ENCODE data around the gene UNC119B.

Gene UNC119B

GRCh38 chr12:120739031-120739762 is 28.9 kb downstream of the UNC119B start:
- no peak for DNase-seq (ENCODE audit: low read depth in 4 of 4, low spot score in 1 of 4)

GRCh38 chr12:120739821-120740613 is 29.8 kb downstream of the UNC119B start:
- DNase-seq (ENCODE audit: low read depth in 4 of 4, low spot score in 1 of 4), result no peak

GRCh38 chr12:120740871-120741270 is 30.6 kb downstream of the UNC119B start:
- no peak for DNase-seq (ENCODE audit: low read depth in 4 of 4, low spot score in 1 of 4)

DNA sequence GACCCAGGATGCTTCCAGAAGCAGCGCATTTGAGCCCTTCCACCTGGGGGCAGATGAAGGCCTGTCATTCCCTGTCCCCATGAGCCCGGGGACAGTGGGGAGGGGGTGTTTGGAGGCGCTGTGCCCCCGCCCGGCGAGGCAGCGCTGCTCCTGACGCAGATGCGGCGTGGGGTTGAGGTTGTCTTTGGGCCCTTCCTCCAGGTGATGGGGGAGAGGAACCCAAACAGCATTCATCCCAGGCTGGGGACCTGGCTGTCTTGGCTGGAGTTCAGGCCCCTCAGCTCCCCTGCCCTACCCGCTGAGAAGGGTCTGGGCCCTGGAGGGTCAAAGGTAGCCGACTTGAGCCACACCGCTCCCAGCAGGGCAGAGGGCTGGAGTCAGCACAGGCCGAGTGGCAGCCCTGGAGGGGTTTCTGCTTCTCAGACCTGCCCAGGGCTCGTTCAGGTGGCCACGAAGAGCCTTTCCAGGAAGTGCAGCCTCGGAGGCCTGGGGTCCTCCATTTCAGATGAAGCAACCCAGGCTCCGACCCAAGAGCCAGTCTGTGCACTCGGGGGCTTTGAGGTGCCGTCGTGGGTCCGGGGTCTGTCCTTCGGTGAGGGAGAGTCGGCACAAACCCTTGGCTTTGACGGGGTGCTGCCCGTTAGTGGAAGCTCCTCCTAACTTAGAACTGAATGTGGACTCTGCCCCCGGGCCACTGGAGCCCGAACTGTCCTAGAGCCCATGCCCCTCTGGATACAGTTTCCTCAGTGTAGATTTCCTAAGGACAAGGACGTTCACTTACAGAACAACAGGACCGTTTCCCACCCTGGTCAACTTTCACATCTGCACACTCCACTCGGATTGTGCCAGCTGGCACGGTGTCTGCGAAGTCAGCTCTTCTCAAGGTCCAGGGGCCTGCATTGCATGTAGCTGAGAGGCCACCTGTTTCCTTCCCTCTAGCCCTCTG is 31.5 kb downstream of the UNC119B start:
- no peak for DNase-seq (ENCODE audit: low read depth in 4 of 4, low spot score in 1 of 4)

DNA sequence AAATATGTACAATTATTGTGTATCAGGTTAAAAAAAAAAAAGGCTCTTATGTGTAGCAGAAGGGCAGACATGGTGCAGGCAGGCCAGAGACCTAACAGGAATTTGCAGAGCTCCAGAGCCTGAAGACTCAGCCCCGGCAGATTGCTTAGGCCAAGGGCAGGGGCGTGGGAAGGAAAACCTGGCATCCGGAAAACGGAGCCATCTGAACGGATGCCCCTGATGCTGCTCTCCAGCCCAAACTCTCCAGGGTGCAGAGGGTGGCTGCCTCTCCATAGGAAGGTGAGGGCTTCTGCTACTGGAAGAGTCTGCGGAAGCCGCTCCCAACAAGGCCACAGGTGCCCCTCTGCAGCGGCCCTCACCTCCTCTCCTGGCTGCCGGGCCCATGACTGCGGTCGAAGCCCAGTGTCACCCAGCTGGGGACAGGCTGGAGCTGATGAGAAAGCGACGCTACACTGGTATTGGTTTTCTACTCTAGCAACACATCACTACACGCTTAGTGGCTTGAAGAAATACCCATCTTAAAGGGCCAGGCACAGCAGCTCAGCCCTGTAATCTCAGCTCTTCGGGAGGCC is 34.8 kb downstream of the UNC119B start:
- no peak for DNase-seq (ENCODE audit: low read depth in 4 of 4, low spot score in 1 of 4)

DNA sequence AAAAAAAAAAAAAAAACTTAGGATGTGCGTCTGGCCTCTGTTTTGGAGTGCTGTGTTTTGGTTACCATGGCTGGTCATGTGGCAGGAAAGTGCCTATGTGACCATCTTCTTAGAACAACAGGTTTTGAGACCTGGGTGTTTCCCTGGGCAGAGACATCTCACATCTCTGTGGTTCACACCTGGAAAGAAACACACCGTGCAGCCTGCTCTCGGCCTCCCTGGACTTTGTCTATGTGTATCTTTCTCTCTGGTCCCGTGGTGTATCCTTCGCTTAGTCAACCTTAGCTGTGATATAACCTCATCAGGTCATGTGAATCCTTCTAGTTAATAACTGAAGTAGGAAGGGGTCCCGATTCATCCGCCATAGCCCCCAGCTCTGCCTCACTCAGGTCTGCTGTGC is 38.0 kb downstream of the UNC119B start:
- DNase-seq (ENCODE audit: low read depth in 4 of 4, low spot score in 1 of 4), result no peak

- no peak for DNase-seq (ENCODE audit: low read depth in 4 of 4, low spot score in 1 of 4)
These were observed 39.0 kb downstream of the UNC119B start for GRCh38 chr12:120749256-120749655.

DNA sequence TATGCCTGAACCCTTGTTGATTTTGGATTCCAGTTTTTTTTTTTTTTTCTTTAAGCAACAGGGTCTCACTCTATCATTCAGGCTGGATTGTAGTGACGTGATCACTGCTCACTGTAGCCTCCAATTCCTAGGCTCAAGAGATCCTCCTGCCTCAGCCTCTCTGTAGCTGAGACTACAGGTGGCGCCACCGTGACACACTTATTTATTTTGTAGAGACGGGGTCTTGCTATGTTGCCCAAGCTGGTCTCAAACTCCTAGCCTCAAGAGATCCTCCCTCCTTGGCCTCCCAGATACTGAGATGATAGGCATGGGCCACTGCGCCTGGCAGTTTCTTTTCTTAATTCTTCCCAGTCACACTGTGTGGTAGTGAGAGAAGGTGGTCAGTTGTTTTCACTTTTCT is 40.5 kb downstream of the UNC119B start:
- DNase-seq (ENCODE audit: low read depth in 4 of 4, low spot score in 1 of 4), result no peak

DNA sequence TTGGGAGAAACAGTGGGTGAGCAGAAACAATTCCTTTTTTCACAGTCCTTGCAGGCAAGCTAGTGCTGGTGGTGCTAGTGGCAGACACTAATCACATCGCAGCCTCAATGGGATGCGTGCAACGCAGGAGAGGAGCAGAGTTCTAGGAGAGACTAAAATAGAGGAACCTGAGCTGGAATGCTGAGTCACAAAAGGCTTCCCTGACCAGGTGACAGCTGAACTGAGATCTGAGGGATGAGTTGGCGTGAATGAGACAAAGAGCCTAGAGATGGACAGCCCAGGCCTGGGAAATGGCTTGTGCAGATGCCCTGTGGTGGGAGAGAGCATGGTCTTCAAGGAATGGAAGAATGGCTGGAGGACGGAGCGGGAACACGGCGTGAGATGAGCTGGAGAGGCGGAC is 41.1 kb downstream of the UNC119B start:
- DNase-seq (ENCODE audit: low read depth in 4 of 4, low spot score in 1 of 4), result no peak

DNA sequence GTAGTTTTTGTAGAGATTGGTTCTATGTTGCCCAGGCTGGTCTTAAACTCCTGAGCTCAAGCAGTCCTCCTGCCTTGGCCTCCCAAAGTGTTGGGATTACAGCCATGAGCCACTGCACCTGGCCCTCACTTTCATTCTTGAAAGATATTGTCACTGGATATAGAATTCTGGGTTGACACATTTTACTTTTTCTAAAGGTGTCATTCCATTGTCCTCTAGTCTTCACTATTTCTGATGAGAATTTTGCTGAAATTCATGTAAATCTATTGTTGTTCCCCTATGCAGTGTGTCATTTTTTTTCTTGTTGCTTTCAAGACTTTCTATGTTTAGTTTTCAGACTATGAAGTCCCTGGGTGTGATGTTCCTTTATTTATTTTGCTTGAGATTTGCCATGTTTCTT is 44.5 kb downstream of the UNC119B start:
- no peak for DNase-seq (ENCODE audit: low read depth in 4 of 4, low spot score in 1 of 4)

GRCh38 chr12:120755269-120755668 is 45.0 kb downstream of the UNC119B start:
- DNase-seq (ENCODE audit: low read depth in 4 of 4, low spot score in 1 of 4), result no peak

DNA sequence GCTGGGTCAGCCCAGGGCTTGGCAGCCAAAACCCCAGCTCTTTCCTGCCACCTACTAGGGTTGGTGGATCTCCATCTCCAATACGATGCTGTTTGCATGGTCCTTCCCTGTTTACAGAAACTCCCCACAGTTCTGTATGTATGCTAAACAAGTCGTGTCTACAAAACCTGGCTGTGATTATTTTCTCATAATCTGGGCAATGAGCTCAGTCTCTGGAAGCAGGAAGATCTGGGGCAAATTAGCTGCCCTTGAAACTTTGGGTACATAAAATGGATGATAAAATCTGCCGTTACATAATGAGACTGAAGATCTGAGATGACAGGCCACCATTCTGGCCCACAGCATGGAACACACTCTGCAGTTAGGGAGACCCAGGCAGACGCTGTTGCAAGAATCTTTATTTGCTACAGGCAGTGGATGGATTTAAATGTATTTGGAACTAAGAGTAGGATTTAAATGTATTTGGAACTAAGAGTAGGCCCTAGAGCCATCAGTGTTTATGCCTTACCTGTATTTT is 47.0 kb downstream of the UNC119B start:
- DNase-seq (ENCODE audit: low read depth in 4 of 4, low spot score in 1 of 4), result no peak

DNA sequence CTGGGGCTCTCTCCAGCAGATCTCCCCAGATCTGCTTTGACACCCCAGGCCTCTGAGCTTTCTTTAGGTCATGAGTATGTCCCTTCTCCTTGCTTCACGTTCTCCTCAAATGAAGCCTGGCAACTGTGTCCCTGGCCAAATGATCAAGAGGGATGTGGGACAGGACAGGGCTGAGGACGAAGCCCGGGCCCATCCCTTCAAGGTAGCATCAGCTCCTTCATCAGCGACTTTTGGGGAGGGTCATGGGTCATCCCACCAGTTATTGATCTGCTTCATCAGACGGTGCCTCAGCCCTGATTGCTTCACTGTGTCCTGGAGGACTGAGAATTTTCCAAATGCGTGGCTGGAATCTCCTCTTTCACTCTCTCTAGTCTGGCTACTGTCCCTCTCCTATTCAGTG is 47.7 kb downstream of the UNC119B start:
- no peak for DNase-seq (ENCODE audit: low read depth in 4 of 4, low spot score in 1 of 4)

- DNase-seq (ENCODE audit: low read depth in 4 of 4, low spot score in 1 of 4), result no peak
These were observed 48.7 kb downstream of the UNC119B start for GRCh38 chr12:120758798-120759590.

- no peak for DNase-seq (ENCODE audit: low read depth in 4 of 4, low spot score in 1 of 4)
These were observed 49.5 kb downstream of the UNC119B start for GRCh38 chr12:120759591-120760348.

GRCh38 chr12:120760349-120761254 is 50.3 kb downstream of the UNC119B start:
- no peak for DNase-seq (ENCODE audit: low read depth in 4 of 4, low spot score in 1 of 4)

- DNase-seq (ENCODE audit: low read depth in 4 of 4, low spot score in 1 of 4), result no peak
These were observed 51.3 kb downstream of the UNC119B start for GRCh38 chr12:120761519-120761934.

GRCh38 chr12:120762086-120762485 is 51.8 kb downstream of the UNC119B start:
- no peak for DNase-seq (ENCODE audit: low read depth in 4 of 4, low spot score in 1 of 4)

Data from stimulated activated CD4-positive, alpha-beta T cell treated with anti-CD3 and anti-CD28 coated beads, Interleukin-1b, Interleukin-23, amount 100 ng/mL, for 24 hours (primary cell).